Endometrial microvascular endothelial cells (primary cell): ENCODE data around the gene ZFYVE26. TPM values are rescaled to one million over a fixed set of nuclear protein-coding genes. Genes with fewer than 3 reads are reported as not detected.

Experiments
- in situ Hi-C: cut with HindIII; loops from 2 replicates; pipeline ENCODE4 v1.10.0; 2017; ENCODE audit warnings: low sequenced_read_pairs, low pct_unique_long_range_greater_than_20kb; ENCODE audit errors: inconsistent ontology term
- total RNA-seq: library from RNA; depleted of rRNA; stranded (reverse); fragments of >200 nt; gene quantifications from one replicate; pipeline ENCODE4 v1.2.3, GENCODE V29; 2015; ENCODE audit errors: inconsistent ontology term

ZFYVE26 gene
- 20.9 TPM for total RNA-seq

DNA sequence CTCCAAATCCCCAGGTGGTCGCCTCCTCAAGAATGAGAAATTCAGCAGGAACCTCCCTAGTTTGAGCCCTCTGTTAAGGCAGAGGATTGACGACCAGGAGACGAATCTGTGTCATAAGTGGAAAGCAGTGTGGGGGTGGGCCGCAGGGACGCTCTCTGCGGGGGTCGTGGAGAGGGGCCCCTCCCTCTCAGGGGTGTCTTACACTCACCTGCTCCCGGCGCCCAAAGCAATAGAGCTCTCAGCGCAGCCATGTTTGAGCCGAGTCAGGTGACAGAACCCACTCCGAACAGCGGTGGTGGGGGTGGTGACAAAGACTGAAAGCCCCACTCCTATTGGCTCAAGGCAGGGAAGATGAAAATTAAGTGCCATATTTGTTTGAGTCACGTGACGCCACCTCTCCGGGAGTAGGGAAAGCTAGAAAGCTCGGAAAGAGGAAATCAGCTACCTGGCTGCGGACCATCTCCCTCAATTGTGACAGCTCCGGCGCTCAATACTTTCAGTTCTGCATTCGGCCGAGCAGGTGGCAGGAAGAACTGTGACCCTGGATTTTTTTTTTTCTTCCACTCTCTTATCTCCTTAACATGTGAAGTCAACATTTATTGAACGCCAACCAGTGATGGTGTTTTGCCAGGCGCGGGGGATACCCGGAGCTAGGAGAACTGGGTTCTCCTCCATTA is at the start of gene ZFYVE26:
ZFYVE26 (minus strand) TSS at position 265 of the 677 bp plus-strand sequence. CDS start 627 bp downstream, outside the sequence.
- in situ Hi-C loops: no loop called here

DNA sequence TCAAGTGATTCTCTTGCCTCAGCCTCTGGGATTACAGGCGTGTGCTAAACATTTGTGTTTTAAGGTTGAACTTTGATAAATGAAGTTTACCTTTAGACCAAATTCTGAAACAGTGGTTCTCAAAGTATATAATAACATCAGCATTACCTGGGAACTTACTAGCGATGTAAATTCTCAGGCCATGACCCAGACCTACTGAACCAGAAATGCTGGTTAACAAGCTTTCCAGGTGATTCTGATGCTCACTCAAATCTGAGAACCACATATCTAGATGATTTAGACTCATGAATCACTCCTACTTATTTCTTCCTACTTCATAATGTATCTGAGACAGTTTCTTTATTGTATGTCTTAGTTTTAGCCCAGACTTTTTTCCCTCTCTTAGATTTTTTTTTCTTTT is 46.8 kb upstream of the ZFYVE26 start:
- in situ Hi-C loops: no loop called here

DNA sequence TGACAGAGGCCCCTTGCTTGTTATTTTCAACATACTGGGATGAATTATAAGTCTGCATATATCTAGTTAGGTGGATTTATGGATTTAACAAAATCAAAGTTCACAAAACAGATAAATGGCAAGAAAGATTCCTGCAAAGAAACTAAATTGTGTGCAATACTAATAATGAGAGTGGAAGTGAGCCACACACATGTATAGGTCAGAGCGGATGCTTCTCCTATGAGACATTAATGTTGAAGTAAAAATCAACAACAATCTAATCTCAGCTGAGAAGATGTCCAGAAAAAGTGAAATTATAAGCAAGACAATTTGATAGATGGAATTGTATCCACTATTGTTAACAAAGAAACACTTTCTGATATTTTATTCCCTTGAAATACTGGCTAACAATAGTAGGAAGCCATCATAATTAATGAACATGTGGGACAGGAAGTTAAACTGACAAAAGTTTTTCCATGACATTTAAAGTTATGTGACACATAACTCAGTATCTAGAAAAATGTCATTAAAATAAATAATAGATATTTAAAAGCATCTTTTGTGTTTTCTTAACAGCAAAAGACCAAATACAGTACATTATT is 42.9 kb upstream of the ZFYVE26 start:
- in situ Hi-C loops: no loop called here

DNA sequence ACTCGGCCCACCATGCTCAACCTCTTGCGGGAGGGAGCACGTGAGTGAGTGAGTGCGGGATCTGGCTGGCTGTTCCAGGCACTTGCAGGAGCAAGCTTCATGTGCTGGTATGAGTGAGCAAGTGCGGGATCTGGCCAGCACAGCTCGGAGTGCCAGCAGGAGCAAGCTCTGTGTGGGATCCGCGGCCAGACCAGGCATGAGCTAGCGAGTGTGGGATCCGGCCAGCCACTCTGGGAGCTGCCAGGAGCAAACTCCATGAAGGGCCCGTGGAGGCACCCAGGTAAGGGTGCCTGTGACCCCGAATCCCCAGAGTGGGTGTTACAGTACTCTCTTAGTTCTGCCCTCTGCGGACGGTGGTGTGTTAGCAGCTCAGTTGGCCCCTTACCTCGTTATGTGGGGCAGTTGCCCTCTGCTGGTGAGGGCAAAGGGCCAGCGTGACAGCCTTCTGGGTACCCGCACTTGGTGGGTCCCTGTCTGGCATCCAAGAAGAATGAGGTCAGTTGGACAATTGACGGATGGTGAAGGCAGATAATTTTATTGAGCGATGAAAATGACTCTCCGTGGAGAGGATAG is 41.5 kb upstream of the ZFYVE26 start:
- in situ Hi-C loops: no loop called here

DNA sequence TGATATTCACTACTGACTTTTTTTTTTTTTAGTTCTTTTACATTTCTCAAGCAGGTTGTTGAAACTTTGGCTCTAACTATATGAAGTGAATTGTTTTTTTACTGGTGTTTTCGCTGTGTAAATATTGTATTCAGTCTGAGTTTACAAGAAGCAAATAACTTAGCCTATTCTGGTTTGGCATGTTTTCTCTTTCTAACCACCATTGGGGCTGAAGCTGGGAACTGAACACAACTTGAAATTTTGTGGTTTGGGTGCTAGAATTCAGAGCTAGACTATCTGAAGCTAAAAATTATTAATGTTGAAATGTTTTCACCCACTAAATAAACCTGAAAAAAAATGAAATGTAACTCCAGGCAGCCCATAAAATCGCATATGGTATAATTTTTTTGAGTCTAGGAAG is 40.4 kb upstream of the ZFYVE26 start:
- in situ Hi-C loops: no loop called here

DNA sequence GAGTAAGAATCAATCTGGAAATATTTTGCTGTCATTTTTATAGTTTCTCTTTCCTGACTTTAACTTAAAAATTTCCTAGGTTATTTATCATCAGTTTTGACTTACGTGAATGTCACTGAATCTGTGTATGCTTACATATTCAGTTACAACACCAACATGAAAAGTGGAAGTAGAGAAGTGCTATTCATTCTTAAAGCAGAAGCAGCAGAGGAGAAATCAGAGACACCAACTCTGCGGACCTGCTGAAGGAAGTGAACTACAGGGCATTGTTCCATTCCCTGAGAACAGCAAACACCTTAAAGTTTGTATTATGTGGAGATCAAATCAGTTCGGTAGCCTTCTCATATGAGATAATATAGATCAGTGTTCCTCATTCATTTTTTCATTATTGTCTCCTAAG is 37.3 kb upstream of the ZFYVE26 start:
- in situ Hi-C loops: no loop called here

DNA sequence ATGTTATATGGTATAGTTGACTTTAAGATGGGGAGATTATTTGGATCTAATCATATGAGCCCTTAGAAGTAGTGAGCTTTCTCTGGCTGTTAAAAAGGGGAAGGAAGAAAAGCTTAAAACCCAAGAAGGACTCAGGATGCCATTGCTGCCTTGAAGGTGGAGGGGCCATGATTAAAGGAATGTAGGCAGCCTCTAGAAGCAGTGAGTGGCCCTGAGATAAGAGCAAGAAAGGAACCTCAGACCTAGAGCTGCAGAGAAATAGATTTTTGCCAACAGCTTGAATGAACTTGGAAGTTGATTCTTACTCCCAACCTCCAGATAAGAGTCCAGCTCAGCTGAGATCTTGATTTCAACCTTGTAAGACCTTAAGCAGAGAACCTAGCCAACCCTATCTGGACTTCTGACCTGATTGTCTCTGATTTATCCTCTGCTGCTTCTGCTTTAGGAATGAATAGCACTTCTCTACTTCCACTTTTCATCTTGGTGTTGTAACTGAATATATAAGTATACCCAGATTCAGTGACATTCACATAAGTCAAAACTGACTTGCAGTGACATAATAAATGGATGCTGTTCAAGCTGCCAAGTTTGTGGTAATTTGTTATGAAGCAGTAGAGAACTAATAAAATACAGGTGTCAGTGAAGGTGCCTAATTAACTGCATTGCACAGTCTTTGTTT is 36.7 kb upstream of the ZFYVE26 start:
- in situ Hi-C loops: no loop called here

DNA sequence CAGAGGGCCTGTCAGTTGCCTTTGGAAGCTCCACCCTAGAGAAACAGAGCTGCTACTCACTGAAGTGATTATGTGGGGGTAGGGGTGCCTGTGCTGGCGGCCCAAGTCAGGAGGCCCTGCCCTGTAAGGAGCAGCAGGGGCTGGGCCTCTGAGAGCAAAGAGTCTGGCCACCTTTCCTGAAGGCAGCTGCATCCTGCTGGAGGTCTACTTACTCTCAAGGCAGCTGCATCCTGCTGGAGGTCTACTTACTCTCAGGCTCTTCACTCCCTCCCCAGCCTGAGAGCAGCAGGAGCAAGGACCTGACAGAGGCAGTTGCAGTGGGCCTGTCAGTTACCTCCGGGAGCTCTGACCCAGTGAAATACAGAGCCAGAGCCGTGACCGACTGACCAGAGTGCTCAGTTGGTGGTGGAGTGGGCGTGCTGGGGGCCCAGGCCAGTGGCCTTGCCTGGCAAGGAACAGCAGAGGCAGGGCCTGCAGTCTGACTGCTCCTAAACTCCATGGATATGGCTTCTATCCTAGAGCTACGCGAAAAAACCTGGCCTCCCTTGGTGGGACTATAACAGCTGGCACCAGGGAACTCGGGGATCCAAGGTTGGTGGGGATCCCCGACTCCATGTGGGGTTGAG is 35.5 kb upstream of the ZFYVE26 start:
- in situ Hi-C loops: no loop called here

DNA sequence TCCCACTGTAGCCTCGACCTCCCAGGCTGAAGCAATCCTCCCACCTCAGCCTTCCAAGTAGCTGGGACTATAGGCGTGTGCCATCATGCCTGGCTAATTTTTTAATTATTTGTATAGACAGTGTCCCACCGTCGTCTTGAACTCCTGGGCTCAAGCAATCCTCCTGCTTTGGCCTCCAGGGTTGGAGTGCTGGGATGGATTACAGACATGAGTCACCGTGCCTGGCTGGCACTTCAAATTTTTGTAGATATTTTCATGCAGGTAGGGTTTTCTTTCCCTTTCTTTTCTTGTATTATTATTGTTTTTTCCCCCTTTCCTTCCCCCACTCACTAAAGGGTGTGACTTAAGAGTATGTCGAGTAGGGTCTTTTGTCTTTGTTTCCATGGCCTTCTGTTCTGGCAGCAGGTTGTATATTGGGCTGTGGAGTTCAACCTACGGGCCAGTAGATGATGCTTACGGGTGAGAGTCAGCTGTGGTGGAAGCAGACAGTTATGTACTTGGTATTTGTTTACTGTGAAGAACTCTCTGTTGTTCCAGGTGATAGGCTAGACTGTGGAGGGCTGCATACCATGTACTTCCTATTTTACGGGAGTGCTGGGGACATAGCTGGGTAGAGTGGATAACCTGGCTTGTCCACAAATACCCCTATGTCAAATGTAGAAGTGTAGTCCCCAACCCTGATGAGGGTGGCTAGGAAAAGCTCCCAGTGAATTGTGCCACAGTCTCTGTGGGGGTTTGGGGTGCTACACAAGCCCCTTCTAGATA is 33.9 kb upstream of the ZFYVE26 start:
- in situ Hi-C loops: no loop called here

DNA sequence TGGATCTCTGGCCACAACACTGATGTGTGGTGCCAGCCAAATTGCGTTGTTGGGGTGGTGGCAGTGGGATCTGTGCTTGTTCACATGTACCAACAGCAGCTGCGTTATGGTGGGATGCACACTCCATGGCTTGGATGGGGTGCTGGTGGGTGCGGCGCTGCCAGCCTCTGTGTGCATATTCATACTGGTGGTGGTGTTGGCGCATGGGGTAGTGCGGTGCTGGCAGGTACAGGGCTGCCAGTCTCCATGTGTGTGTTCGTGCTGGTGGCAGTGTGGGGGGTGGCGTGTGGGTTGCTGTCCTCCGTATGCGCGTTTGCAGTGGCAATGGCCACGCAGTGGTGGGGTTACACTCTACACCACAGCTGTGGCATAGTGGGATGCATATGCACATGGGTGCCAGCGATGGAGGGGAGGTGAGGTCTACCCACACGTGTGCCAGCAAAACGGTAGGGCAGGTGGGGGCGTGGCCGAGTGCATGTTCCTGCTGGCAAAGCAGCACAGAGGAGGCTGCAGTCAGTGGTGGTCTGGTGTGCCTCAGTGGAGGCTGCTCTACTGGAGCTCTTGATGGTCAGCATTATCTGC is 29.7 kb upstream of the ZFYVE26 start:
- in situ Hi-C loops: no loop called here

DNA sequence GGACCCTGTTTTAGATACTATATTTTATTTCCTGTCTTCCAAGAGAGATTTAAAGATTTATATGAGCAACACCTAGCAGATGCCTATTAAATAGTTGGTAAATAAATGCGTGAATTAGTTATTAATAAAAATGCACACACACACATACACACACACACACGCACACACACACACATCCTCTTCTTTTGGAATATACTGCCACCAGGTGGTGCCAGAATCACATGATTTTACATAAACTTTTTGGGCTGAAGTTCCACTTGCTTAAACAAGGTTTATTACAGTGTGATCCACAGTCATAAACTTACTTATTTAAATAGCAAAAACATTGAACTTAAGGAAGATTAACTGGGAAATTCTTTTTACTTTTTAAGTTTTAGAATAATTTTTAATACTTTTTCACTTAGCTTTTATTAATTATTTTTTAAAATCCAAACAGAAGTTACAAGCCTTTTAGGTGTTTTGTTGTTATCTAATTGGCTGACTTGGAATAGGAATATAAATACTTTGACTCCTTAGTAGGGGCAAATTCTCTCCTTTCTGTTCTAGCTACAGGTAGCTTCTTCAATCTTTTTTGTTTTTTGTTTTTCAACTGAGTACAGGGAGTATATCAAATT is 20.7 kb upstream of the ZFYVE26 start:
- in situ Hi-C loops: no loop called here

DNA sequence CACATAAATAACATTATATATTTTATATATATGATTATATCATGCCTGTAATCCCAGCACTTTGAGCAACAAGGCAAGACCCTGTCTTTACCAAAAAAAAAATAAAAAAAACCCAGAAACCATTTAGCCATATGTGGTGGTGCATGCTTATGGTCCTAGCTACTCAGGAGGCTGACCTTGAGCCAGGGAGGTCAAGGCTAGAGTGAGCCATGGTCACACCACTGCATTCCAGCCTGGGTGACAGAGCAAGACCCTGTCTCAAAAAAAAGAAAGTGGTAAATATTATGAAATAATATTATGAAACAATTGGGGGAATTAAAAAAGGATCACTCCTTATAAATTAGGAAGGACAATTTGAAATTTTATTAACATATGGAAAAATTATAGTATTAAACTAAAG is 19.2 kb upstream of the ZFYVE26 start:
- in situ Hi-C loops: no loop called here

DNA sequence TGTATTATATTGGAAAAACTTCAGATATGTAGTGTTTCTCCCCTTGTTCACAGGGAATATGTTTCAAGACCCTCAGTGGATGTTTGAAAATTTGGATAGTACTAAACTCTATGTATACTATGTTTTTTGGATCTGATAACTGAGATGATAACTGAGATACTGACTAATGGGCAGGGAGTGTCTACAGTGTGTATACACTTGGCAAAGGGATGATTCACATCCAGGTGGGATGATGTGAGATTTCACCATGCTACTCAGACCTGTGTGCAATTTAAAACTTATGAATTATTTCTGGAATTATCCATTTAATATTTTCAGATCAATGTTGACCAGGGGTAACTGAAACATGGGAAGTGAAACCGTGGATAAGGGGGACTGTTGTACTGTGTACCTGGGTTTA is 17.0 kb upstream of the ZFYVE26 start:
- in situ Hi-C loops: no loop called here

DNA sequence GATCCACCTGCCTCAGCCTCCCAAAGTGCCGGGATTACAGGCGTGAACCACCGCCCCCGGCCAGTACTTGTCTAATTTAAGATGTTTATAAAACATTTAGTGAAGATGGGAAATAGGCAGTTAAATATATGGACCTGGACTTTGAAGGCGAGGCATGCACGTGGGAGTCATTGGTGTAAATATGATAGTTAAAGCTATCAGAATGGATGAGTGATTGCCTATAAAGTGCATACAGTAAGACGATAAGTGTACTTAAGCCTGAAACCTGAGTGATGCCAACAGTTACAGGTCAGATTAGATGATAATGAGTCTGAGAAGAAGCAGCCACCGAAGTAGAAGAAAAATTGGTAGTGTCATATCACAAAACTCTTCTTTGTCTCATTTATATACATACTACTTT is 14.7 kb upstream of the ZFYVE26 start:
- in situ Hi-C loops: no loop called here

DNA sequence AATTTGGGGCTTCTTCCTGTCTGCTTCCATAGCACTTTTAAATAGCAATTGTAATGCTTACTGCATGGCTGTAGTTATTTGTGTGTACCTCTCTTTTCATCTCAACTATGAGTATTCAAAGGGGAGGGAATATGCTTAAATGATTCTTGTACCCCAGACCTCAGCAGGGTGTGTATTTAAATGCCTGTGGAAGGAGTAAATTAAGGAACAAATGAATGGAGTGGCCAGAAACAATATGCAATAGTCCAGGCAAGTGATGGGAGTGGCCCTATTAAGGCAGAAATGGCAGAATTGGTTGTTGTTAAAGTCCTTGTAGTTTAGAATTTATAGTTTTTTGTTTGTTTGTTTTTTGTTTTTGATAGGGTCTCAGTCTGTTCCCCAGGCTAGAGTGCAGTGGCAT is 4.7 kb upstream of the ZFYVE26 start:
- in situ Hi-C loops: no loop called here

DNA sequence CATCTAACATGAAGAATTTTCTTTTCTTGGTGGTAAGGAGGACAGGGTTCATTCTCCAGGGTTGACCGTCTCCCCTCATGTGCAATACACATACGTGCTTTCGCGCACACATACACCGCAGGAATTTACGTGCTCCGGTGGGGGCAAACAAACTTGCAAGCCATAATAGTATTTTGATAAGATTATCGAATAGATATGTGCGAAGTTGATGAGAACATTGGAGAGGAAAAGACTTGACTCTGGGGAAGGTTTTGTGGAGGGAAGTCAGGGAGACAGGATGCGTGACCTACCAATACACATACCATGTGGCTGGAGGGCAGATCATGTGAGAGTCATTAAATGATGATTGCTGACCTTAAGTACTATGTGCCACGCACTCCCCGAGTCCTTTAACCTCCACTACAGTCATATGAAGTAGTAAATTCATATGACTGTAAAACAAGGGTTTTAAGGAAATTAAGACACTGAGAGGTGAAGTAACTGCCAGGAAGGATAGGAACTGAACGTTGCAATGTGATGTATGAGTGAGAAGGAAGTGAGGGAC is 4.1 kb upstream of the ZFYVE26 start:
- in situ Hi-C loops: no loop called here

DNA sequence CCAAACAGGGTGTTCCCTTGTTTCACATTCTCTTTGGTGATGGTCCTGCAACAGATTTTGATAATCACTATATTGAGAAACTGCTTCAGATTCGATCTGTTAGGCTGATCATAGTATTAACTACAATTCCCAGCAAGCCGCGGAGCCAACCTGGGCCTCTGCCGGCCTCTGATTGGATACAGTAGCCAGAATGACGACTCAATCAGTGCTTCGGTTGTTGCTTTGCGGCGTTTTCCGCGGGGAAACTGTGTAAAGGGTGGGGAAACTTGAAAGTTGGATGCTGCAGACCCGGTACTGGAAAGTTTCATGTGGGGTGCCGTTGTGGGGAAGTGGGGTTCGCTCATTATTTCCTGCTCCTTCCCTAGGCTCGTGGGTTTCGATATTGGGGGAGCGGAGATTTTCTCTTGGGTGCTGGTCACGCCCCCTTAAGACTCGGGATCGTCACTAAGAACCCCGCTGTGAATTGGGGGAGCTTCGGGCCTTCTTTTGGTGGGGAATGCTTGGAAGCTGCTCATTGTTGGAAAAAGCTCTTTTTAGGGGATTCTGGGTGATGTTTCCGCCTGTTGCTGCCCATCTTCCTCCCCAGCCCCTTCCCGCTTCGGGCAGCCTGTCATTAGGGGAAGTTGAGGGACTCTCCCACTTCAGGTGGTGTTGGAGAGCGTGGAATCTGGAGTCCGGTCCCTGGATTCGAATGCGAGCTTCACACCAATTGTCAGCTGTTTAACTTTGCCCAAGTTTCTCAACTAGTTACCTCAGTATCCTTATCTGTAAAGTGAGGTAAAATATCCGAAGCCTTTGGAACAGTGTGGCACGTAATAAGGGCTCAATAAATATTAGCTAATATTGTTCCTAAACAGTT is 3.4 kb upstream of the ZFYVE26 start, which contains the start of gene RAD51B:
RAD51B (plus strand) TSS at position 217 of the 859 bp plus-strand sequence.
- in situ Hi-C loops: no loop called here
